Osteocyte (in vitro differentiated cells): ENCODE data around the gene PPP1CA. TPM values are rescaled to one million over a fixed set of nuclear protein-coding genes. Genes with fewer than 3 reads are reported as not detected.

Source experiments
- DNase-seq: peaks from one replicate; pipeline ENCODE4 v3.0.0; 2021; ENCODE audit warnings: mixed read lengths; ENCODE audit not compliant: unreplicated experiment; ENCODE audit errors: extremely low spot score
- H3K27ac Mint-ChIP-seq: one replicate; pipeline ENCODE4 v1.8.0; 2021; ENCODE audit warnings: mild to moderate bottlenecking, mixed read lengths; ENCODE audit not compliant: unreplicated experiment
- H3K27me3 Mint-ChIP-seq: one replicate; pipeline ENCODE4 v1.8.0; 2021; ENCODE audit warnings: mixed read lengths; ENCODE audit not compliant: unreplicated experiment
- H3K36me3 Mint-ChIP-seq: one replicate; pipeline ENCODE4 v1.8.0; 2021; ENCODE audit warnings: mixed read lengths; ENCODE audit not compliant: unreplicated experiment
- H3K4me1 Mint-ChIP-seq: one replicate; pipeline ENCODE4 v1.8.0; 2021; ENCODE audit warnings: mixed read lengths; ENCODE audit not compliant: unreplicated experiment
- H3K4me3 Mint-ChIP-seq: one replicate; pipeline ENCODE4 v1.8.0; 2021; ENCODE audit warnings: mild to moderate bottlenecking, moderate library complexity, mixed read lengths; ENCODE audit not compliant: unreplicated experiment
- H3K9me3 Mint-ChIP-seq: one replicate; pipeline ENCODE4 v1.8.0; 2021; ENCODE audit warnings: mixed read lengths; ENCODE audit not compliant: unreplicated experiment
- CTCF ChIP-seq: fragments of 200-600 bp; sonication (generic); IDR thresholded peaks from 2 replicates; pipeline ENCODE4 v1.5.0; 2021; ENCODE audit warnings: antibody characterized with exemption, mild to moderate bottlenecking, moderate library complexity
- total RNA-seq: library from RNA; stranded (reverse); gene quantifications from 2 replicates; pipeline ENCODE4 v1.2.1, GENCODE V29; 2021

PPP1CA gene
- total RNA-seq, 1 donor from 2014 or later, result 140 TPM

- no peak for TF ChIP-seq CTCF
- no peak overlapping the region for H3K4me3 Mint-ChIP-seq
- peaks cover 51% of the 10 kb centered on the region for H3K4me1 Mint-ChIP-seq
- no peaks in the 10 kb centered on the region for H3K27me3 Mint-ChIP-seq
- H3K36me3 Mint-ChIP-seq, result peaks cover 11% of the 10 kb centered on the region
- H3K9me3 Mint-ChIP-seq, result no peaks in the 10 kb centered on the region
- H3K27ac Mint-ChIP-seq, result no peak overlapping the region
- no peak for DNase-seq
Measured at GRCh38 chr11:67368621-67369020, 33.0 kb downstream of the PPP1CA start.

- no peaks in the 10 kb centered on the region for H3K9me3 Mint-ChIP-seq
- peak overlapping the region; percentile 59 for H3K27ac Mint-ChIP-seq
- DNase-seq, result no peak
- no peak for TF ChIP-seq CTCF
- no peaks in the 10 kb centered on the region for H3K27me3 Mint-ChIP-seq
- H3K4me1 Mint-ChIP-seq, result peaks cover 51% of the 10 kb centered on the region
- no peak overlapping the region for H3K4me3 Mint-ChIP-seq
- peaks cover 11% of the 10 kb centered on the region for H3K36me3 Mint-ChIP-seq
Measured at GRCh38 chr11:67367761-67368227, 33.9 kb downstream of the PPP1CA start.

GRCh38 chr11:67366961-67367760, 34.5 kb downstream of the PPP1CA start:
- no peaks in the 10 kb centered on the region for H3K9me3 Mint-ChIP-seq
- DNase-seq, result no peak
- H3K4me1 Mint-ChIP-seq, result peaks cover 51% of the 10 kb centered on the region
- H3K27me3 Mint-ChIP-seq, result no peaks in the 10 kb centered on the region
- H3K36me3 Mint-ChIP-seq, result peaks cover 11% of the 10 kb centered on the region
- peak overlapping the region; percentile 59 for H3K27ac Mint-ChIP-seq
- no peak for TF ChIP-seq CTCF
- H3K4me3 Mint-ChIP-seq, result no peak overlapping the region

- Mint-ChIP-seq H3K27ac (peak overlapping the region; percentile 47), H3K36me3 (peaks cover 11% of the 10 kb centered on the region), H3K27me3 (no peaks in the 10 kb centered on the region), H3K4me1 (peaks cover 47% of the 10 kb centered on the region), H3K4me3 (no peak overlapping the region), H3K9me3 (no peaks in the 10 kb centered on the region)
- TF ChIP-seq CTCF, result no peak
- DNase-seq, result no peak
Measured at GRCh38 chr11:67366546-67366945, 35.1 kb downstream of the PPP1CA start.

GRCh38 chr11:67365736-67366444, 35.8 kb downstream of the PPP1CA start:
- Mint-ChIP-seq H3K4me1 (peaks cover 40% of the 10 kb centered on the region), H3K27ac (peak overlapping the region; percentile 47), H3K9me3 (no peaks in the 10 kb centered on the region), H3K27me3 (no peaks in the 10 kb centered on the region), H3K4me3 (no peak overlapping the region), H3K36me3 (peaks cover 11% of the 10 kb centered on the region)
- no peak for DNase-seq
- TF ChIP-seq CTCF, result no peak
